Fibroblast of lung (primary cell): ENCODE results near the gene MRPL53. TPM values are rescaled to one million over a fixed set of nuclear protein-coding genes. Genes with fewer than 3 reads are reported as not detected.

ENCODE experiments used
- DNase-seq, 2 donors: peaks; one replicate each; pipeline versions ENCODE4 v3.0.0 to v3.0.0-alpha.2; 2010; ENCODE audit warnings: low read depth in 2 of 2
- H2AFZ ChIP-seq: 2 replicates; pipeline ENCODE4 v1.5.1; 2012; ENCODE audit warnings: low read length, control low read depth, inconsistent platforms
- H3K27ac ChIP-seq: 2 replicates; pipeline ENCODE4 v1.5.1; 2011; ENCODE audit warnings: low read length, control low read depth; ENCODE audit not compliant: insufficient read depth
- H3K27me3 ChIP-seq: 2 replicates; pipeline ENCODE4 v1.5.1; 2011; ENCODE audit warnings: mild to moderate bottlenecking, low read length; ENCODE audit not compliant: control insufficient read depth, insufficient read depth
- H3K36me3 ChIP-seq: 2 replicates; pipeline ENCODE4 v1.5.1; 2011; ENCODE audit warnings: low read length; ENCODE audit not compliant: control insufficient read depth, insufficient read depth
- H3K4me1 ChIP-seq: 2 replicates; pipeline ENCODE4 v1.5.1; 2011; ENCODE audit warnings: low read length; ENCODE audit not compliant: control insufficient read depth, insufficient read depth; ENCODE audit errors: extremely low read depth
- H3K4me2 ChIP-seq: 2 replicates; pipeline ENCODE4 v1.5.1; 2011; ENCODE audit warnings: low read length, control low read depth; ENCODE audit not compliant: insufficient read depth; ENCODE audit errors: extremely low read depth
- H3K4me3 ChIP-seq, 4 experiments: fragments of 200-600 bp in 1 of 4; sonication (generic) in 1 of 4; replicated peaks in 1 of 4; 2 replicates each; pipeline ENCODE4 v1.5.1; 2011 to 2016; ENCODE audit warnings: low read length in 4 of 4, low read depth in 3 of 4, mild to moderate bottlenecking in 3 of 4, control low read depth in 2 of 4, inconsistent platforms in 1 of 4, mixed read lengths in 1 of 4; ENCODE audit not compliant: insufficient read depth in 1 of 4; ENCODE audit errors: control extremely low read depth in 1 of 4
- H3K79me2 ChIP-seq: 2 replicates; pipeline ENCODE4 v1.5.1; 2012; ENCODE audit warnings: mild to moderate bottlenecking, low read length, inconsistent platforms; ENCODE audit not compliant: control insufficient read depth, insufficient read depth
- H3K9ac ChIP-seq: 2 replicates; pipeline ENCODE4 v1.5.1; 2011; ENCODE audit warnings: mild to moderate bottlenecking, low read length, control low read depth; ENCODE audit not compliant: insufficient read depth
- H3K9me3 ChIP-seq: 2 replicates; pipeline ENCODE4 v1.5.1; 2012; ENCODE audit warnings: low read depth, low read length; ENCODE audit not compliant: control insufficient read depth, insufficient read depth
- H4K20me1 ChIP-seq: 2 replicates; pipeline ENCODE4 v1.5.1; 2011; ENCODE audit warnings: low read length; ENCODE audit not compliant: control insufficient read depth, insufficient read depth; ENCODE audit errors: extremely low read depth
- EZH2 ChIP-seq: IDR thresholded peaks from 2 replicates; pipeline ENCODE4 v1.5.1; 2012; ENCODE audit warnings: low read length, control low read depth, mild to moderate bottlenecking; ENCODE audit errors: missing control alignments
- polyA plus RNA-seq, 2 donors: library from polyadenylated mRNA; depleted of rRNA in 1 of 2; stranded (reverse) in 1 of 2; unstranded in 1 of 2; fragments of >200 nt; gene quantifications; 2 replicates each; pipeline ENCODE4 v1.2.1, GENCODE V29; 2011 to 2012; ENCODE audit warnings: missing spikeins in 1 of 2
- total RNA-seq: library from RNA; depleted of rRNA; stranded (reverse); fragments of >200 nt; gene quantifications from 2 replicates; pipeline ENCODE4 v1.2.1, GENCODE V29; 2014
- TF ChIP-seq, protein P1 (sequence below), 2 donors: IDR thresholded peaks in 1 of 2; conservative IDR thresholded peaks in 1 of 2; 1 replicate in 1 of 2; 2 replicates in 1 of 2; pipeline ENCODE4 v1.5.1; 2011 to 2012; ENCODE audit warnings: low read length in 2 of 2, control low read depth in 1 of 2, inconsistent platforms in 1 of 2, low read depth in 1 of 2, mild to moderate bottlenecking in 1 of 2

MRPL53 gene
- total and polyA plus RNA-seq, 2 donors (not counting 1 experiment from before 2014, with no cell fraction given), result 30.1 to 45.4 TPM

DNA sequence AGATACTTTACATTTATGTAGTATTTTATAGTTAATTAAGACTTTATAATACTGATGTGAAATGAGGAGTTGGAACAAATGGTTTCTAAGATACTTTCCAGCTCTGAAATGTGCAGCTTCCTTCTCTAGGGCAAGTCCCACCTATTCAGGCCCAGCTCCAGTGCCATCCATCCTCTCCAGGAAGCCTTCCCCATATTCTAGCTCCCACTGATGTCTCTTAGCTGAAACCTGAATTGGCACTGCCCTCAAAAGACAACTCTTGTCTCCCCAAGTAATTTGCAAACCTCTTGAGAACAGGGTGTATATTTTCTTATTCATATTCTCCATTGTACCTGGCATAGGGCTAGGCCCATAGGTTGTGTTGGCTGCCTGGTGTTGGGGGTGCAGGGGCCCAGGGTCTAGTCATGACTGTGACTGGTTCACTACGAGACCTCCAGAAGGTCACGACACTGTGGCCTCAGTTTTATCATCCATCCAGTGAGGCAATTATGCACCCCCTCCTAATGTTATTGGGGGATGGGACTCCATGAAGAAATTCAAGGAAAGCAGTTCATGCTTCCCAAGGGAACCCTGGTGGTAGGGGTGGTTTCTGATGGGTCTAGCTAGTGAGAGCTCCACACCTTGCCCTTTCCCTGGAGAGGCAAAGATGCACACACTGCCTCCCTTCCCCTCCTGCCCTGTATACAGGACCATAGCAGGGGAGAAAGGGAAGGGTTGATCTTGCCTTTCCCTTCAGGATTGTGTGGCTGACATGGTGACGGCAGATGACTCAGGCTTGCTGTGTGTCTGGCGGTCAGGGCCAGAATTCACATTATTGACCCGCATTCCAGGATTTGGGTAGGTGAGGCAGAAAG, 48.1 kb downstream of the MRPL53 start:
- Histone ChIP-seq H2AFZ (no peak overlapping the region), H3K4me1 (peaks cover 2% of the 10 kb centered on the region), H3K9ac (no peak overlapping the region), H3K27ac (no peak overlapping the region), H3K27me3 (no peaks in the 10 kb centered on the region), H3K79me2 (no peaks in the 10 kb centered on the region), H4K20me1 (no peaks in the 10 kb centered on the region), H3K36me3 (peaks cover 10% of the 10 kb centered on the region), H3K4me3 (no peak overlapping the region), H3K9me3 (no peaks in the 10 kb centered on the region), H3K4me2 (no peak overlapping the region)
- no peak for DNase-seq
- TF ChIP-seq, protein P1, sequence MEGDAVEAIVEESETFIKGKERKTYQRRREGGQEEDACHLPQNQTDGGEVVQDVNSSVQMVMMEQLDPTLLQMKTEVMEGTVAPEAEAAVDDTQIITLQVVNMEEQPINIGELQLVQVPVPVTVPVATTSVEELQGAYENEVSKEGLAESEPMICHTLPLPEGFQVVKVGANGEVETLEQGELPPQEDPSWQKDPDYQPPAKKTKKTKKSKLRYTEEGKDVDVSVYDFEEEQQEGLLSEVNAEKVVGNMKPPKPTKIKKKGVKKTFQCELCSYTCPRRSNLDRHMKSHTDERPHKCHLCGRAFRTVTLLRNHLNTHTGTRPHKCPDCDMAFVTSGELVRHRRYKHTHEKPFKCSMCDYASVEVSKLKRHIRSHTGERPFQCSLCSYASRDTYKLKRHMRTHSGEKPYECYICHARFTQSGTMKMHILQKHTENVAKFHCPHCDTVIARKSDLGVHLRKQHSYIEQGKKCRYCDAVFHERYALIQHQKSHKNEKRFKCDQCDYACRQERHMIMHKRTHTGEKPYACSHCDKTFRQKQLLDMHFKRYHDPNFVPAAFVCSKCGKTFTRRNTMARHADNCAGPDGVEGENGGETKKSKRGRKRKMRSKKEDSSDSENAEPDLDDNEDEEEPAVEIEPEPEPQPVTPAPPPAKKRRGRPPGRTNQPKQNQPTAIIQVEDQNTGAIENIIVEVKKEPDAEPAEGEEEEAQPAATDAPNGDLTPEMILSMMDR (conservative IDR thresholded peaks at IDR 0.05 in 1 of 2, IDR thresholded peaks at IDR 0.05 in 1 of 2; ENCODE audit: low read depth in 1 of 2, low read length in 2 of 2), result no peak
- no peak for TF ChIP-seq EZH2

DNA sequence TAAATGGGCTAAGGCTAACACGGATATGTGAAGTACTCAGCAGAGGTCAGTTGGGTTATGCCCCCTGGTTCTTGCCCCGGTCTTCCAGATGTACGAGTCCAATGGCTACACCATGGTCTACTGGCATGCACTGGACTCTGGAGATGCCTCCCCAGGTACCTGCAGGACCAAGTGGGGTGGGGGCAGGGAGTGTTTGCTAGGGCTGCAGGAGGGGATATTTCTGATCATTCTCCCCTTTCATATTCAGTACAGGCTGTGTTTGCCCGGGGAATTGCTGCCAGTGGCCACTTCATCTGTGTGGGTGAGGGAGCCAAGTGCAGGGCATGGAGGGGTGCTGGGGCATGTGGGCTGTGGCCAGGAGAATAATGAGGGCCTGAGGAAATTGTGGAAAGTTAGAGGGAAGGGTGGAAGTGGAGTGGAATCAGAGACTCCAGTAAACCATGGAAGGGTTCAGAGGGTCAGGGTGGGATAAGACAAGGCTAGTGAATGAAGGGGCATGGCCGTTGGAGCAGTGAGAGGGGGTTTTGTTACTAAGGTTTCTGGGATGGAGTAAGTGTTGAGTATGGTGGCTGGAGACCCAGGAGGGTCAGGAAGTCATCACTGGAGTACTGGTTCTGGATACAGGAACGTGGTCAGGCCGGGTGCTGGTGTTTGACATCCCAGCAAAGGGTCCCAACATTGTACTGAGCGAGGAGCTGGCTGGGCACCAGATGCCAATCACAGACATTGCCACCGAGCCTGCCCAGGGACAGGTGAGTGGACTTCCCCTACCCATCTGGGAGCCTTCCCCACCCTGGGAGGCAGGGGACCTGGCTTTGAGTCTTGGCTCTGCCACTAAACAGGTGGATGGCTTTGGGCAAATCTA, 49.0 kb downstream of the MRPL53 start:
- no peaks in the 10 kb centered on the region for H4K20me1 ChIP-seq
- H3K4me1 ChIP-seq, result peaks cover 2% of the 10 kb centered on the region
- H3K9me3 ChIP-seq, result no peaks in the 10 kb centered on the region
- H3K4me3 ChIP-seq, result no peak overlapping the region
- peaks cover 5% of the 10 kb centered on the region for H3K36me3 ChIP-seq
- DNase-seq, result no peak
- H3K79me2 ChIP-seq, result no peaks in the 10 kb centered on the region
- no peak overlapping the region for H3K9ac ChIP-seq
- TF ChIP-seq EZH2, result no peak
- TF ChIP-seq, protein P1 (conservative IDR thresholded peaks at IDR 0.05 in 1 of 2, IDR thresholded peaks at IDR 0.05 in 1 of 2; ENCODE audit: low read depth in 1 of 2, low read length in 2 of 2), result no peak
- no peak overlapping the region for H3K4me2 ChIP-seq
- no peak overlapping the region for H2AFZ ChIP-seq
- H3K27ac ChIP-seq, result no peak overlapping the region
- H3K27me3 ChIP-seq, result no peaks in the 10 kb centered on the region

Other genes with a start within 250 kb of the MRPL53 start
- gene SLC4A5, start 129.3 kb downstream of the MRPL53 start, total RNA-seq, result under 0.01 and 0.17 TPM in 2 replicates
- 0.12 and 0.19 TPM in 2 replicates for gene SLC4A5, start 129.3 kb downstream of the MRPL53 start, polyA plus RNA-seq
- 157 and 228 TPM in 2 replicates for gene DCTN1, start 92.4 kb downstream of the MRPL53 start, total RNA-seq
- 133 and 193 TPM in 2 replicates for gene DCTN1, start 92.4 kb downstream of the MRPL53 start, polyA plus RNA-seq
- 0.77 and 1.5 TPM in 2 replicates for gene C2orf81, start 51.1 kb downstream of the MRPL53 start, total RNA-seq
- 0.25 and 0.37 TPM in 2 replicates for gene C2orf81, start 51.1 kb downstream of the MRPL53 start, polyA plus RNA-seq
- gene WDR54, start 51.0 kb downstream of the MRPL53 start, total RNA-seq, result 23.9 and 27.1 TPM in 2 replicates
- 24.3 and 34.0 TPM in 2 replicates for gene WDR54, start 51.0 kb downstream of the MRPL53 start, polyA plus RNA-seq
- gene RTKN, start 30.7 kb downstream of the MRPL53 start, total RNA-seq, result 11.8 and 16.0 TPM in 2 replicates
- 8.3 and 10.0 TPM in 2 replicates for gene RTKN, start 30.7 kb downstream of the MRPL53 start, polyA plus RNA-seq
- 13.0 and 14.9 TPM in 2 replicates for gene INO80B, start 17.6 kb downstream of the MRPL53 start, total RNA-seq
- 6.9 TPM in 2 replicates for gene INO80B, start 17.6 kb downstream of the MRPL53 start, polyA plus RNA-seq
- 48.8 and 78.1 TPM in 2 replicates for gene WBP1, start 14.2 kb downstream of the MRPL53 start, total RNA-seq
- gene WBP1, start 14.2 kb downstream of the MRPL53 start, polyA plus RNA-seq, result 43.8 and 45.8 TPM in 2 replicates
- gene MOGS, start 7.3 kb downstream of the MRPL53 start, total RNA-seq, result 49.1 and 56.0 TPM in 2 replicates
- gene MOGS, start 7.3 kb downstream of the MRPL53 start, polyA plus RNA-seq, result 37.1 and 39.5 TPM in 2 replicates
- 18.5 and 21.3 TPM in 2 replicates for gene CCDC142, start 10.3 kb upstream of the MRPL53 start, total RNA-seq
- 3.8 and 5.3 TPM in 2 replicates for gene CCDC142, start 10.3 kb upstream of the MRPL53 start, polyA plus RNA-seq
- gene TTC31, start 10.4 kb upstream of the MRPL53 start, total RNA-seq, result 7.7 and 10.7 TPM in 2 replicates
- 11.8 and 12.7 TPM in 2 replicates for gene TTC31, start 10.4 kb upstream of the MRPL53 start, polyA plus RNA-seq
- 1.5 and 3.0 TPM in 2 replicates for gene LBX2, start 26.9 kb upstream of the MRPL53 start, total RNA-seq
- gene LBX2, start 26.9 kb upstream of the MRPL53 start, polyA plus RNA-seq, result 0.52 and 0.69 TPM in 2 replicates
- gene PCGF1, start 35.0 kb upstream of the MRPL53 start, total RNA-seq, result 31.3 and 35.5 TPM in 2 replicates
- gene PCGF1, start 35.0 kb upstream of the MRPL53 start, polyA plus RNA-seq, result 23.8 and 25.4 TPM in 2 replicates
- gene TLX2, start 41.8 kb upstream of the MRPL53 start, total RNA-seq, result under 0.01 TPM in 1 of 2 replicates, not detected in the other
- gene TLX2, start 41.8 kb upstream of the MRPL53 start, polyA plus RNA-seq, result not detected in 2 replicates
- not detected in 2 replicates for gene DQX1, start 53.6 kb upstream of the MRPL53 start, total RNA-seq
- gene DQX1, start 53.6 kb upstream of the MRPL53 start, polyA plus RNA-seq, result not detected in 2 replicates
- 70.4 and 73.7 TPM in 2 replicates for gene AUP1, start 57.0 kb upstream of the MRPL53 start, total RNA-seq
- 54.0 and 81.3 TPM in 2 replicates for gene AUP1, start 57.0 kb upstream of the MRPL53 start, polyA plus RNA-seq
- 45.7 and 47.8 TPM in 2 replicates for gene HTRA2, start 57.3 kb upstream of the MRPL53 start, total RNA-seq
- gene HTRA2, start 57.3 kb upstream of the MRPL53 start, polyA plus RNA-seq, result 18.8 and 25.4 TPM in 2 replicates
- 12.6 and 26.4 TPM in 2 replicates for gene LOXL3, start 81.3 kb upstream of the MRPL53 start, total RNA-seq
- 13.7 and 20.6 TPM in 2 replicates for gene LOXL3, start 81.3 kb upstream of the MRPL53 start, polyA plus RNA-seq
- gene DOK1, start 82.0 kb upstream of the MRPL53 start, total RNA-seq, result 25.7 and 31.7 TPM in 2 replicates
- gene DOK1, start 82.0 kb upstream of the MRPL53 start, polyA plus RNA-seq, result 11.4 and 12.6 TPM in 2 replicates
- gene M1AP, start 175.7 kb upstream of the MRPL53 start, total RNA-seq, result not detected in 2 replicates
- gene M1AP, start 175.7 kb upstream of the MRPL53 start, polyA plus RNA-seq, result 0.07 TPM in 1 of 2 replicates, not detected in the other
- gene SEMA4F, start 181.6 kb upstream of the MRPL53 start, total RNA-seq, result 5.1 and 9.4 TPM in 2 replicates
- 5.9 and 7.3 TPM in 2 replicates for gene SEMA4F, start 181.6 kb upstream of the MRPL53 start, polyA plus RNA-seq